Measurements from ENCODE around the gene FCRL6. TPM values are rescaled to one million over a fixed set of nuclear protein-coding genes. Genes with fewer than 3 reads are reported as not detected.

Gene FCRL6
- total RNA-seq: not detected in 2 replicates

GRCh38 chr1:159802111-159802510 is at the start of gene FCRL6:
FCRL6 (plus strand) TSS chr1:159802360; CDS start chr1:159802425, 65 bp downstream.

GRCh38 chr1:159780583-159781582 is 21.3 kb upstream of the FCRL6 start, which contains the start of gene DUSP23:
DUSP23 (plus strand) TSS chr1:159780962; CDS start chr1:159781101, 139 bp downstream.

GRCh38 chr1:159826441-159827101 is 24.4 kb downstream of the FCRL6 start, which contains the start of gene SLAMF8:
SLAMF8 (plus strand) TSS chr1:159826873; CDS start chr1:159826899, 26 bp downstream.

DNA sequence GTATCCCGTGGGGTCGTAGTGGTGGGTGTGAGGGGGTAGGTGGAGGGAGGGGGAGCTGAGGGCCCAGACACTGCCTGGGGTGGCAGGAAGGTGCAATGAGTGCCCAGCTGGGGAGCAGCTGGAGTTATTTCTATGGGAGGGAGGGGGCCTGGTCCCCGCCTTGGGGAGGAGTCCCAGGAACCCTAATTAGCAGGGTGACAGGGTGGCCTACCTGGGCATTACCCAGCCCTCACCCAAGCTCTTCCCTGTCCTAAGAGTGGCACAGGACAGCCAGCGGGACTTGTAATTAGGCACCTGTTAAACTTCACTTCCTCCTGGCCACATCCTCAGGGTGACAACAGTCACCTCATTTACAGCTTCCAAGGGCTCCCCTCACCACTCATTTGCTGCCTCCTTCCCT is 60.4 kb downstream of the FCRL6 start, which contains the start of gene VSIG8:
TSS of gene VSIG8 (minus strand) at position 101 of the 400 bp plus-strand sequence. CDS start 136 bp downstream, outside the sequence.

Other genes starting within 250 kb of the FCRL6 start
- gene APCS, start 214.5 kb upstream of the FCRL6 start, total RNA-seq: not detected in 2 replicates
- not detected in 2 replicates for gene CRP, start 87.8 kb upstream of the FCRL6 start, total RNA-seq
- 15.8 and 17.0 TPM in 2 replicates for gene DUSP23, start 21.4 kb upstream of the FCRL6 start, total RNA-seq
- gene SLAMF8, start 24.5 kb downstream of the FCRL6 start, total RNA-seq: 0.18 and 0.86 TPM in 2 replicates
- not detected in 2 replicates for gene VSIG8, start 60.3 kb downstream of the FCRL6 start, total RNA-seq
- gene CFAP45, start 97.8 kb downstream of the FCRL6 start, total RNA-seq: 1.2 TPM in 1 of 2 replicates, not detected in the other
- 555 and 578 TPM in 2 replicates for gene TAGLN2, start 123.1 kb downstream of the FCRL6 start, total RNA-seq
- gene IGSF9, start 143.3 kb downstream of the FCRL6 start, total RNA-seq: not detected in 2 replicates
- gene SLAMF9, start 151.9 kb downstream of the FCRL6 start, total RNA-seq: not detected in 2 replicates
- 1.7 and 2.7 TPM in 2 replicates for gene PIGM, start 229.6 kb downstream of the FCRL6 start, total RNA-seq

Data from myometrial cell (primary cell).